K562 (cell line): Measurements from ENCODE around the gene NIFK. TPM values are rescaled to one million over a fixed set of nuclear protein-coding genes. Genes with fewer than 3 reads are reported as not detected.
A peak's percentile ranks its signal among the peaks of the same experiment; 100 is the strongest.
"Not testable (repeated sequence)": the region's sequence is repeated elsewhere in the genome, so short reads cannot be mapped to it uniquely, and the experiment has no call there.

Experiments
- ATAC-seq: fragments of 200-7000 bp; cut with Tn5 transposase; 3 replicates; pipeline ENCODE4 v1.9.1; 2020; ENCODE audit warnings: moderate library complexity
- BruUV-seq: library from RNA; stranded (reverse); fragments of 400-500 nt; replicated peaks from 2 replicates; lab custom pipeline; 2021; lab: Mats Ljungman, UMichigan
- CTCF ChIA-PET: fragments of 300-600 bp; formaldehyde crosslinking; extraction: SDS; loops from one replicate; lab custom pipeline; 2021; ENCODE audit warnings: low intra/inter-chr PET ratio; lab: Yijun Ruan, JAX
- POLR2A ChIA-PET: fragments of 300-600, 350-650 bp; sonication (Branson Sonifier 250); formaldehyde crosslinking; extraction: SDS; loops from one replicate; lab custom pipeline; 2021; ENCODE audit warnings: antibody characterized with exemption, inconsistent platforms; lab: Yijun Ruan, JAX
- DNase-seq, 4 experiments: peaks; one replicate each; pipeline versions ENCODE4 v3.0.0 to v3.0.0-alpha.2; 2011 to 2018; ENCODE audit warnings: low spot score in 3 of 4, mixed read lengths in 3 of 4; ENCODE audit errors: extremely low read depth in 1 of 4
- FAIRE-seq: peaks from 2 replicates; lab custom pipeline; 2011; peaks lifted over from hg19 to GRCh38; lab: Jason Lieb, UNC
- H2AFZ ChIP-seq: 2 replicates; pipeline ENCODE4 v1.6.0; 2011; ENCODE audit warnings: low read depth, low read length, control low read depth, inconsistent platforms
- H3K27ac ChIP-seq: fragments of 200-600 bp; 3 replicates; pipeline ENCODE4 v1.8.0; 2011; ENCODE audit warnings: low read depth, mild to moderate bottlenecking, control low read depth, inconsistent platforms, low read length, moderate library complexity, mixed read lengths; ENCODE audit errors: extremely low read depth
- H3K27me3 ChIP-seq, 2 experiments: fragments of 300-600 bp in 1 of 2; 2 replicates in 1 of 2; 3 replicates in 1 of 2; pipeline versions ENCODE4 v1.6.0 to v1.8.0; 2011; ENCODE audit warnings: inconsistent platforms in 2 of 2, low read length in 2 of 2, mild to moderate bottlenecking in 1 of 2, mixed read lengths in 1 of 2, moderate library complexity in 1 of 2; ENCODE audit not compliant: control insufficient read depth in 2 of 2, insufficient read depth in 2 of 2
- H3K36me3 ChIP-seq: fragments of 300-600 bp; 3 replicates; pipeline ENCODE4 v1.8.0; 2011; ENCODE audit warnings: mild to moderate bottlenecking, low read length, inconsistent platforms; ENCODE audit not compliant: control insufficient read depth, insufficient read depth
- H3K4me1 ChIP-seq, 2 experiments: fragments of 200-600 bp in 1 of 2; replicated peaks in 1 of 2; 2 replicates in 1 of 2; 3 replicates in 1 of 2; pipeline versions ENCODE4 v1.5.1 to v1.8.0; 2011; ENCODE audit warnings: inconsistent platforms in 2 of 2, low read length in 2 of 2, mild to moderate bottlenecking in 1 of 2, mixed read lengths in 1 of 2, moderate library complexity in 1 of 2; ENCODE audit not compliant: control insufficient read depth in 2 of 2, insufficient read depth in 2 of 2
- H3K4me2 ChIP-seq: 2 replicates; pipeline ENCODE4 v1.6.1; 2011; ENCODE audit warnings: low read length, control low read depth, inconsistent platforms, mixed read lengths; ENCODE audit not compliant: insufficient read depth
- H3K4me3 ChIP-seq: fragments of 200-600 bp; sonication (generic), shearing (Covaris generic); 2 replicates; pipeline ENCODE4 v1.5.1; 2016; ENCODE audit warnings: control low read depth, inconsistent platforms
- H3K79me2 ChIP-seq: fragments of 200-600 bp; 3 replicates; pipeline ENCODE4 v1.8.0; 2011; ENCODE audit warnings: low read length, inconsistent platforms; ENCODE audit not compliant: control insufficient read depth, insufficient read depth
- H3K9ac ChIP-seq, 2 experiments: 2 replicates each; pipeline versions ENCODE4 v1.6.0 to v1.6.1; 2011; ENCODE audit warnings: low read depth in 2 of 2, low read length in 2 of 2, control low read depth in 1 of 2, inconsistent platforms in 1 of 2, mild to moderate bottlenecking in 1 of 2, mixed read lengths in 1 of 2; ENCODE audit not compliant: insufficient read depth in 1 of 2
- H3K9me1 ChIP-seq: one replicate; pipeline ENCODE4 v1.6.0; 2011; ENCODE audit warnings: inconsistent platforms, mild to moderate bottlenecking, low read length, moderate library complexity; ENCODE audit not compliant: control insufficient read depth, insufficient read depth
- H3K9me3 ChIP-seq: replicated peaks from 2 replicates; pipeline ENCODE4 v1.5.1; 2011; ENCODE audit warnings: low read depth, low read length, inconsistent platforms; ENCODE audit not compliant: control insufficient read depth, insufficient read depth
- H4K20me1 ChIP-seq: replicated peaks from 2 replicates; pipeline ENCODE4 v1.6.1; 2011; ENCODE audit warnings: low read length, inconsistent platforms, mixed read lengths; ENCODE audit not compliant: control insufficient read depth, insufficient read depth
- CTCF ChIP-seq, 3 experiments: IDR thresholded peaks in 2 of 3; conservative IDR thresholded peaks in 1 of 3; 2 replicates each; pipeline ENCODE4 v1.5.1; 2011 to 2012; ENCODE audit warnings: low read length in 3 of 3, mild to moderate bottlenecking in 3 of 3, control low read depth in 2 of 3, improper control_type of control experiment in 1 of 3, inconsistent platforms in 1 of 3, low read depth in 1 of 3, mixed read lengths in 1 of 3, moderate library complexity in 1 of 3; ENCODE audit not compliant: insufficient read depth in 2 of 3
- MEF2D ChIP-seq: conservative IDR thresholded peaks from 2 replicates; pipeline ENCODE4 v1.6.1; 2016; ENCODE audit warnings: low read depth, missing genetic modification characterization, missing compliant biosample characterization
- RAD51 ChIP-seq: fragments of 450-650 bp; IDR thresholded peaks from 2 replicates; pipeline ENCODE4 v1.7.1; 2016; ENCODE audit warnings: low read depth, mild to moderate bottlenecking, borderline replicate concordance
- WGBS: fragments of 100-300 bp; shearing (Covaris generic); methylation state at CpG from one replicate; pipeline ENCODE4 v1.1.6; 2016; ENCODE audit warnings: low coverage, mixed read lengths; ENCODE audit not compliant: insufficient coverage; ENCODE audit errors: missing lambda C conversion rate; 5-methylcytosine and 5-hydroxymethylcytosine counted together
- in situ Hi-C: fragments of 300-500 bp; cut with MboI; formaldehyde crosslinking; loops from 4 replicates; pipeline ENCODE4 v1.15.0; 2018; ENCODE audit warnings: inconsistent platforms, mixed read lengths
- intact Hi-C: fragments of 100-400 bp; cut with micrococcal nuclease; formaldehyde crosslinking; loops from 2 replicates; pipeline ENCODE4 v1.14.2; 2022
- polyA plus RNA-seq, 8 experiments: library from polyadenylated mRNA; depleted of rRNA in 4 of 8; stranded (reverse) in 5 of 8; unstranded in 3 of 8; fragments of >200 nt; fragmentation: Nextera tagmentation in 2 of 8; fragmentation: Illumina TruSeq in 1 of 8; extraction: Ambion mirVana in 2 of 8; extraction: Trizol in 1 of 8; gene quantifications; 2 replicates each; pipeline versions ENCODE4 v1.2.1 to v1.2.3, GENCODE V29; 2011 to 2014; ENCODE audit warnings: inconsistent platforms in 1 of 8, missing spikeins in 1 of 8
- total RNA-seq, 7 experiments: library from RNA; depleted of rRNA in 6 of 7; stranded (reverse); fragments of >200 nt in 6 of 7; fragmentation: Illumina TruSeq in 2 of 7; extraction: Trizol in 2 of 7; gene quantifications; 2 replicates each; pipeline versions ENCODE4 v1.2.1 to v1.2.3, GENCODE V29; 2011 to 2021; ENCODE audit warnings: low replicate concordance in 1 of 7

The NIFK gene
- total and polyA plus RNA-seq, 9 of the 15 experiments (the other 6 are each of a cell fraction or from before 2014, with no cell fraction given) = 60.2 to 426 (median 183) TPM

DNA sequence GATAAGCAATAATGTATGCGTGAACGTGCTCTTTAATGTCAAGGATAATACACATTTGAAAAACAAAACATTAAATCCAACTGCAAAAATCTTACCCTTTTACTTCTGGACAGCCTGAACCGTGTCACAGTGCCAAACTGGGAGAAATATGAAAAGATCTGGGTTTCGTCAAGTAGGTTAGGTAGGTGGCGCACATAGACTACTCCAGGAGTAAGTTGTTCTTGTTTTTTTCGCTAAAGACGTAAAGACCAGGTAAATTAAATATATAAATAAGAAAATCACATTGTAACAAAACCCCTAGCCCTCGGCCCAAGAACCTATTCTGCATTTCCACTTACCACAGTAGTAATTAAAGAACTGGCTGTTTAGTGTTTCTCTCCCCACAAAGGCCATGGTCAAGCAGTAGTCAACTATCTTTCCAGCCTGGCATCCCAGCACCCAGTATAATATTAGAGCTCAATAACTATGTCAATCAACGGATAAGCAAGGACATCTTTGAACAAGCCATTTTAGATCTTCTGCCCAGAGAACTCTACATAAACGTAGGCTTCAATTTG, 1.1 kb downstream of the NIFK start (continued):
- TF ChIP-seq CTCF (IDR thresholded peaks at IDR 0.05 in 2 of 3, conservative IDR thresholded peaks at IDR 0.05 in 1 of 3; ENCODE audit: insufficient read depth in 2 of 3, low read depth in 1 of 3, low read length in 3 of 3) (peak in 1 of 3 experiments; percentile 51; a peak in 2 of 6 replicates), RAD51 (0 out of 2 replicates have a peak, but pooled peaks have one; percentile 9), MEF2D (tag) (no peak)

- in situ Hi-C loops, H2AFZ ChIP-seq, BruUV-seq, H3K4me3 ChIP-seq, DNase-seq, H3K9ac ChIP-seq, H3K9me3 ChIP-seq, intact Hi-C loops, ATAC-seq, H3K27me3 ChIP-seq, FAIRE-seq, H4K20me1 ChIP-seq, CTCF ChIA-PET, H3K9me1 ChIP-seq, H3K27ac ChIP-seq: not testable (repeated sequence)
- Histone ChIP-seq H3K4me1 (peaks cover 0 to 15% of the 10 kb centered on the region in 2 experiments; a peak in 2 of 5 replicates), H3K4me2 (peak overlapping the region; percentile 89; the same call in 1 of the 2 replicates), H3K79me2 (peaks cover 45% of the 10 kb centered on the region), H3K36me3 (peaks cover 57% of the 10 kb centered on the region)
- POLR2A ChIA-PET = interaction anchor here (1.7 kb wide), 1 partner anchor 203 kb away, joined by 14 read pairs; the partner anchor contains the start of gene RNU4ATAC
- 91% methylated on average over 11 of the region's 11 CpGs for WGBS
These were observed 2.1 kb downstream of the NIFK start for GRCh38 chr2:121734544-121734943.
